ENCODE results near the gene RRM2. TPM values are rescaled to one million over a fixed set of nuclear protein-coding genes. Genes with fewer than 3 reads are reported as not detected.
A peak's percentile ranks its signal among the peaks of the same experiment; 100 is the strongest.

Gene RRM2
- total RNA-seq, 1 experiment from 2014 or later: 163 TPM

DNA sequence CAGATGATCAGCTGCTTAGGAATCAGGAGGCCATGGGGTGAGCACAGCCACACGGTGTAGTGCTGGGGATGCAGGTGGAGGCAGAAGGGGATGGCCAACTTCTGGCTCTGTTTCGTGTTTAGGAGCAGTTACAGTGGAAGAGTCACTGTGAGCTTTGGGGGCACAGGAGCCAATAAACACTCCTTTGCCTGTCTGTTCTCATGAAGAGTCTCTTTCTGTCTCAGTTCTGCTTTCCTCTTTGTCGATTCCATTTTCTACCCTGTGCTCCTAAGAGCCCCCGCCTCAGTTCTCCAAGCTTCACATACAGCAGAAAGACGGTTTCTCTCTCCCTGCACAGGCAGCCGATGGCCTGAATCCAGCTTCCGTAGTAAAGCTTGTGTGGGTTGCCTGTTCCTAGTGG lies 21.0 kb upstream of the RRM2 start:
- no peak overlapping the region for H2BK120ac ChIP-seq (ENCODE audit: low read depth, low read length, poor library complexity, severe bottlenecking)
- no peak overlapping the region for H3K27ac ChIP-seq (ENCODE audit: insufficient read length, low read depth, low read length)
- no peaks in the 10 kb centered on the region for H3K4me1 ChIP-seq (ENCODE audit: insufficient read depth, low read length)
- no peak overlapping the region for H2BK15ac ChIP-seq (ENCODE audit: low read depth, low read length)
- H4K91ac ChIP-seq (ENCODE audit: insufficient read length, low read depth, low read length): no peak overlapping the region
- H4K5ac ChIP-seq (ENCODE audit: insufficient read length, low read depth, low read length): no peak overlapping the region
- no peak overlapping the region for H4K8ac ChIP-seq (replicated peaks; ENCODE audit: insufficient read length, low read depth, low read length)
- Mint-ChIP-seq H3K27me3 (ENCODE audit: low read depth) (peaks cover 1% of the 10 kb centered on the region; the same call in 1 of the 2 replicates), H3K4me3 (no peak overlapping the region), H3K27ac (no peak overlapping the region), H3K9me3 (peaks cover 2 to 7% of the 10 kb centered on the region in 2 experiments; a peak in 4 of 5 replicates), H3K36me3 (ENCODE audit: insufficient read depth in 1 of 3, low read depth in 3 of 3) (peaks cover 0 to 2% (median 2%) of the 10 kb centered on the region in 3 experiments; a peak in 3 of 7 replicates), H3K4me1 (peaks cover 7 to 12% of the 10 kb centered on the region in 2 experiments)
- H3K9ac ChIP-seq (ENCODE audit: extremely low read depth, insufficient read length, low read length): no peak overlapping the region
- H2BK5ac ChIP-seq (ENCODE audit: insufficient read length, low read length): no peak overlapping the region
- no peak overlapping the region for H3K56ac ChIP-seq (ENCODE audit: insufficient read length, low read depth, low read length)
- no CpG with 5 or more reads among the region's 7 CpGs for WGBS (ENCODE audit: extremely low coverage, insufficient read length, low lambda C conversion rate)
- H2BK20ac ChIP-seq (ENCODE audit: low read depth, low read length, poor library complexity, severe bottlenecking): no peak overlapping the region
- no peak overlapping the region for H3K23ac ChIP-seq (ENCODE audit: insufficient read length, low read depth, low read length)
- H3K4ac ChIP-seq (ENCODE audit: low read depth, low read length): no peak overlapping the region
- no peaks in the 10 kb centered on the region for H3K79me1 ChIP-seq (ENCODE audit: insufficient read depth, low read depth, low read length, poor library complexity, severe bottlenecking)
- H3T11ph ChIP-seq (ENCODE audit: low read length): no peak overlapping the region
- no peak overlapping the region for H2BK12ac ChIP-seq (ENCODE audit: insufficient read length, low read depth, low read length)
- H3K79me2 ChIP-seq (ENCODE audit: insufficient read depth, low read length): no peaks in the 10 kb centered on the region
- TF ChIP-seq, protein P1, sequence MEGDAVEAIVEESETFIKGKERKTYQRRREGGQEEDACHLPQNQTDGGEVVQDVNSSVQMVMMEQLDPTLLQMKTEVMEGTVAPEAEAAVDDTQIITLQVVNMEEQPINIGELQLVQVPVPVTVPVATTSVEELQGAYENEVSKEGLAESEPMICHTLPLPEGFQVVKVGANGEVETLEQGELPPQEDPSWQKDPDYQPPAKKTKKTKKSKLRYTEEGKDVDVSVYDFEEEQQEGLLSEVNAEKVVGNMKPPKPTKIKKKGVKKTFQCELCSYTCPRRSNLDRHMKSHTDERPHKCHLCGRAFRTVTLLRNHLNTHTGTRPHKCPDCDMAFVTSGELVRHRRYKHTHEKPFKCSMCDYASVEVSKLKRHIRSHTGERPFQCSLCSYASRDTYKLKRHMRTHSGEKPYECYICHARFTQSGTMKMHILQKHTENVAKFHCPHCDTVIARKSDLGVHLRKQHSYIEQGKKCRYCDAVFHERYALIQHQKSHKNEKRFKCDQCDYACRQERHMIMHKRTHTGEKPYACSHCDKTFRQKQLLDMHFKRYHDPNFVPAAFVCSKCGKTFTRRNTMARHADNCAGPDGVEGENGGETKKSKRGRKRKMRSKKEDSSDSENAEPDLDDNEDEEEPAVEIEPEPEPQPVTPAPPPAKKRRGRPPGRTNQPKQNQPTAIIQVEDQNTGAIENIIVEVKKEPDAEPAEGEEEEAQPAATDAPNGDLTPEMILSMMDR (conservative IDR thresholded peaks at IDR 0.05): no peak
- no peak for DNase-seq
- H2AK5ac ChIP-seq (ENCODE audit: insufficient read length, low read length): no peak overlapping the region
- H3K18ac ChIP-seq (ENCODE audit: insufficient read length, low read depth, low read length): no peak overlapping the region
- no peak overlapping the region for H3K4me2 ChIP-seq (ENCODE audit: insufficient read depth, insufficient read length, low read length)
- H3K27me3 ChIP-seq (ENCODE audit: insufficient read depth, low read length): no peaks in the 10 kb centered on the region
- no peaks in the 10 kb centered on the region for H3K9me3 ChIP-seq (ENCODE audit: control insufficient read depth, low read depth, low read length)
- H4K20me1 ChIP-seq (ENCODE audit: control insufficient read depth, insufficient read depth, insufficient read length): no peaks in the 10 kb centered on the region
- H2AFZ ChIP-seq (ENCODE audit: low read length): no peak overlapping the region
- no peaks in the 10 kb centered on the region for H3K23me2 ChIP-seq (ENCODE audit: insufficient read length, low read depth, low read length, poor library complexity, severe bottlenecking)
- H3K14ac ChIP-seq (ENCODE audit: insufficient read depth, low read length): peak overlapping the region; percentile 49; the same call in 1 of the 2 replicates
